Colon (tissue), 2 donors: ENCODE data around the gene IGFALS.
A peak's percentile ranks its signal among the peaks of the same experiment; 100 is the strongest.

ENCODE experiments used
- FAIRE-seq: peaks from 2 replicates; lab custom pipeline; 2012; peaks lifted over from hg19 to GRCh38; lab: Jason Lieb, UNC
- donor health status: control.
- donor health status: control.

IGFALS gene

DNA sequence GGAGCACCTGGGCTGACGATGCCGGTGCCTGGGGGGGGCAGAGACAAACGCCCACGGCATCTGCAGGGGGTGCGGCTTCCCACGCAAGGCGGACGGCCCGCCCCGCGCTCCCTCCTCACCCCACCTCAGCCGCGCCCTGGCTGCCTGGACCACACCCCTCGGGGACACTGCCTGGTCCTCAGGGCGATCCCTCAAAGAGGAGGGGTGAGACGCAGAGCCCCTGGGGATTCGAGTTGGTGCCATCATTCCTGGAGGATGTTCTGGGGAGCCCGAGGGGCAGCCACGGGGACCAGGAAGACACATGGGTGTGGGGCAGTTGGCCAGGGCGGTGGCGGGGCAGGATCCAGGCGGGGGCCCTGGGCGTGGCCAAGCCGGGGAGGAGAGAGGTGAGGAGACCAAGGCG is 3.9 kb downstream of the IGFALS start:
- FAIRE-seq: no peak

DNA sequence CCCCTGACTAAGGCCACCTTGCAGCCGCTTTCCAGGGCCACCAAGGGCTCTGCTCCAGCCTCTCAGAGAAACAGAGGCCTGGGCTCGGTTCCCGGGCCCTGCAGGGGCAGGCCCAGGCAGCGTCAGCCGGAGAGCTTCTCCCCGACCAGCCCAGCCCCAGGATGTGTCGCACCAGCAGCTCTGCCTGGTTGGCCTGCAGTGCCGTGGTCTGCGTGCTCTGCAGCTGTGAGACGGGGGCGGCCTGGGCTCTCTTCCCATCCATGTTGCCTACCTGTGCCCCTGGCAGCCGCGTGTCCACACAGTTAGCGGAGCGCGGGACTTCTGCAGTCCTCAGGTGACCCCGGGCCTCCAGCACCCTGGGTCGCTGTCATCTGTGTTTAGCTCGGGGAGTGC is 4.8 kb downstream of the IGFALS start:
- no peak for FAIRE-seq

DNA sequence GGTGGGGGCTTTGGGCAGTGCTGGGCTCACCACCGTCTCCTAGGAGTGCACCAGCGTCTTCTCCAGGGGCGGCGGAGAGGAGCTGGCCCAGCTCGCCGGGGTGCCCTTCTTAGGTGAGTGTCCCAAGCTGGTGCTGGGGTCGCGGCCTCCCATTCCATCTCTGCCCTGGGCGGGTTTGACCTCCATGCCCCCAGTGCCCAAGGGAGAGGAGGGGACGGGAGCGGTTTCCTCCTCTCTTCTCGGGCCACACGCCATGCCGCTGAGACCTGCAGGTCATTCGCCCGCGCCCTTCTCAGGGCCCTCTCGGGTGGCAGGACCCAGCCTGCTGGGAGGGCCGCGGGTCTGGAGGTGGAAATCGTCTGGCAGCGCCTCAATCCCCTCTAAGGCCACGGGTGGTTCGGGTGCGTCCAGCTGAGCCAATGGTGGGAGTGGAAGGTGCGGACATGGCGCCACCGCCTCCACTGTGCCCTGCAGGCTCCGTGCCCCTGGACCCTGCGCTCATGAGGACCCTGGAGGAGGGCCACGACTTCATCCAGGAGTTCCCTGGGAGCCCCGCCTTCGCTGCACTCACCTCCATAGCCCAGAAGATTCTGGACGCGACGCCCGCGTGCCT is 5.3 kb downstream of the IGFALS start:
- FAIRE-seq: no peak

DNA sequence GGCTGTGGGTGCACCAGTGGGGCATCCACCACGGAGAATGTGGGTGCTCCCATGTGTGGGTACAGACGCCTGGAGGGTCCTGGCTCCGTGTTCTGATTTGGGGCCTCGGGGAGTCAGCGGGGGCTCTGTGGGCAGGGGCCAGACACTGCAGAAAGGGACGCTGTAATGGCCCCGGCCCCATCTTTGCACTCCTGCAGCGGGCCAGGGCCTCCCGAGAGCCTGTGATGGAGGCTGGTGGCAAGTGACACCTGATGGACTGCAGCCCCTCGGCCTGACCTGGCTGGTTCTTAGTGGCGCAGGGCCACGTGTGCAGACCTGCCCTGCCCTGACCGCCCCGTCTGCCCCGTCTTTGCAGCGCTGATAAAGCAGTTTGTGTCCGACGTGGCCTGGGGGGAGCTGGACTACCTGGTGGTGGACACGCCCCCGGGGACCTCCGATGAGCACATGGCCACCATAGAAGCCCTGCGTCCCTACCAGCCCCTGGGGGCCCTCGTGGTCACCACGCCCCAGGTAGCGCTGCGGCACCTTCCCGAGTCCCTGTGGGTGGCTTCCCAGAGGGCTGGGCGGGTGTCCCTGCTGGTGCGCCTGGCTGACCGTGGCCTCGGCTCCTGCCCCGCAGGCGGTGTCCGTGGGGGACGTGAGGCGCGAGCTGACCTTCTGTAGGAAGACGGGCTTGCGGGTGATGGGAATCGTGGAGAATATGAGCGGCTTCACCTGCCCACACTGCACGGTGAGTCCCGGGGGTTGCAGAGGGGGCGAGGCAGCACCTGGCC is 6.0 kb downstream of the IGFALS start:
- no peak for FAIRE-seq

DNA sequence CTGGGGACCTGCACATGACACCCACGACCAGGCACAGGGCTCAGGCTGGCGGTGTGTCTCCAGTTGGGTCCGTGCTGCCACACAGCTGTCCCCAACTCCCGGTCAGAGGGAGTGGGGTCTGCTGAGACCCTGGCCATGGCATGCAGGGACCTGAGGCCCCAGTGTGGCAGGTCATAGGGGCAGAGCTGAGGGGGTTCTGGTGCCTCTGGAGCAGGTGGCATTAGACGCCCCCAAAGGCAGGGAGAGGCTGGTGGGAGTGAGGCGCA is 6.5 kb downstream of the IGFALS start:
- no peak for FAIRE-seq

DNA sequence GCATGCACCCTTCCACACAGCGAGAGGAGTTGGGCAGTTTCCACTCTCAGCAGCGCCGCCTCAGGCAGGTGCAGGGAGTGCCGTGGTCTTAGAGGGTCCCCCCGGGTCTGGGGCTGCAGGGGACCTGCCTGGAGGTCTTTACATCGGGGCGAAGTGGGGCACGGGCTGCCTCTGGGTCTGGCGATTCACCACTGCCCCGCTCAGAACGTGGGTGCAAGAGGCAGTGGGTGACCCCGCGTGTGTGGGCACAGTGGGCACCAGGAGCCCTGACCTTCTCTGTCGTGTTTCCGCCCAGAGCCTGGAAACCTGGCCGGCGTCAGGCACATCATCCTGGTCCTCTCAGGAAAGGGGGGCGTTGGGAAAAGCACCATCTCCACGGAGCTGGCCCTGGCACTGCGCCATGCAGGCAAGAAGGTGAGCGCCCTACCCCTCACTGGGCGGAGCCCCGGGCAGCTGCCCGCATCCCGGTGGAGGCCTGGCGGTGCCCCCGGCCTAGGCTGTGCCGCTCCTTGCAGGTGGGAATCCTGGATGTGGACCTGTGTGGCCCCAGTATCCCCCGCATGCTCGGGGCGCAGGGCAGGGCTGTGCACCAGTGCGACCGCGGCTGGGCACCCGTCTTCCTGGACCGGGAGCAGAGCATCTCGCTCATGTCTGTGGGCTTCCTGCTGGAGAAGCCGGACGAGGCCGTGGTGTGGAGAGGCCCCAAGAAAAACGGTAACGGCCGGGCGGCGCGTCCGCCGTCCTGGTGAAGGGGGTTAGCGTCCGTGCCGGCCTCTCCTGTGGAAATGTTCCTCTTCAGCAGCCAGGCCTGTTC is 7.1 kb downstream of the IGFALS start:
- no peak for FAIRE-seq

DNA sequence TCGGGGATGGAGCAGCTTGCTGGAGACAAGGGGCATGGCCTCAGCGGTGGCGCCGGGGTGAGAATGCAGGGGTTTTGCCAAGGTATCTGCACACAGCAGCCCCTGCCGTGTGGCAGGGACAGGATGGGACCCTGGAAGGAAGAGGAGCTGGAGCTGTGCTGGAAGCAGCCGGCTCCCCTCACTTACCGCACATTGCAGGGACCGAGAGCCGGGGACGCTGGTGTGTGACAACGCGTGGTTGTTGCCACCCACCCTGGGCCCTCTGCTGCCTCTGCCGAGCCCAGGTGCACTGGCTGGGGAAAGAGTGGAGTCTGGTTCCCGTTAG is 7.7 kb downstream of the IGFALS start:
- FAIRE-seq: no peak

DNA sequence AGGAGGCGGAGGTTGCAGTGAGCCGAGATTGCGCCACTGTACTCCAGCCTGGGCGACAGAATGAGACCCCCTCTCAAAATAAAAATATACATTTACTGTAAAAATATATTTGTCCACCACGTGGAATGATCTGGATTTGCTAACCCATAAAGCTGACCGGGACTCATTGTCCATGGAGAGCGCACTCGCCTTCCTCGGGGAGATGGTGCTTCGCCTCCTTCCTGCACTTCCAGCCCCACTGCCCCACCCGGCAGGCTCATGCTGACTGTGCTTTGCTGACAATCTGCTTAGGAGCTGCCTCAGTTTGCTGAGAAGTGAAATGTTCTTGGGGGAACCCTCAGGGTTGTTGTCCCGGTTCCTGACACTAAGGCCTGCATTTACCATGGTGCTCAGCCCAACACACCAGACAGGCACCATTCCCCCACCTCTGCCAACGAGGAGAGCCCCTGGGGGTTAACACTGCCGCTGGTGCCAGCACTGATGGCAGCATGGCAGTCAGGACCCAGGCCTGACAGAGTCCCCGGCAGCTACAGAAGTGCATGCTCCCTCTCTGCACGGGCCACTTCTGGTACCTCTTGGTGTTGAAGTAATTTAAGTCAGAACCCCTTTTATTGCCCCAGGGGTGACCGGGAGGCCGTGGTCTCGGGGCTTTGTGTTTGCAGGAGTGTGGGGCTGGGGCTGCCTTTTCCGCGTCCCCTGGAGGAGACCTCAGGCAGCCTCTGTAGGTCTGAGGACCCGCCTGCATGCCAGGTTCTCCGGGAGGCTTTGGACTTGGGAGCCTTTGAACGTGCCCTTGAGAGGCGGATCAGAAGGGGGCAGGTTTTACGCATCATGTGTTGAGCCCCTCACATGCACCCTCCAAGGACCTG is 8.3 kb downstream of the IGFALS start:
- no peak for FAIRE-seq

DNA sequence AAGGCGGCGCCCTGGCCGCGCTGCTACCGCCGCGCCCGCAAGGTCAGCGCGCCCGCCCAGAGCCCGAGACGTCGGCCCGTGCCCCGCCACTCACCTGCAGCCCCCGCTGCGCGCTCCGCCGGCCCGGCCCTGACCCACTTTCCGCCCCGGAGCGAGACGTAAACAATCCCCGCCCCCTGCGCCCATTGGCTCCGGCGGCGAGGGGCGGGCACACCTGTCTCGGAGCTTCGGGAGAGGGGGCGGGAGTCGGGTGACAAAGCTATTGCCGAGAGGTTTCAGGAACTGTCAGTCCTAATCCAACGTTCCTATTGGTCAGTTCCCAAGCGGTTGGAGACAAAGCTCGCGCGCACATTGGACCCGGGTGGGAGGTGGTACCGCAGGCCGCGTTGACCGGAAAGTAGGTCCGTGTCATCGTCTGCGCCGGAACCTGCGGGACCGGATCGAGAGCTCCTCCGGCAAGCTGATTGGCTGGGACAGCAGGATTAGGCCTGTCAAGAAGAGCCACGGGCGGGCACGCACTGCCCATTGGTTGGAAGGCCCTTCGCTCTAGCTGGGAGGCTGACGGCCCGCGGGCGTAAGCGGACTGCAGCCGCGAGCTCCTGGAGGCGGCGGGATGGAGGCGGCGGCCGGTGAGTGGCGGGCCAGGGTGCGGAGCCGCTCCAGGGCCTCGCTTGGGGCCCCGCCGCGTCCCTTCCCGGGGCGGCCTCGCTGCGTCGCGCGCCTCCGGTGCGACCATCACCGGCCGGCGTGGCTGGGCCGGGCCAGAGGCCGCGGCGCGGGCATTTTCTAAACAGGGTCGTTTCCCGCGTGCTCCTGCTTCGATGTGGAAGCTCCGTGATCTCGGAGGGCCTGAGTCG is 10.9 kb downstream of the IGFALS start, which contains the start of the genes NUBP2 and SPSB3:
NUBP2 (plus strand) TSS at position 553 of the 857 bp plus-strand sequence; CDS start at position 614, 61 bp downstream.
SPSB3 (minus strand) TSS at position 164 of the 857 bp plus-strand sequence. CDS start 1,088 bp downstream, outside the sequence.
- peak; percentile 96 for FAIRE-seq

DNA sequence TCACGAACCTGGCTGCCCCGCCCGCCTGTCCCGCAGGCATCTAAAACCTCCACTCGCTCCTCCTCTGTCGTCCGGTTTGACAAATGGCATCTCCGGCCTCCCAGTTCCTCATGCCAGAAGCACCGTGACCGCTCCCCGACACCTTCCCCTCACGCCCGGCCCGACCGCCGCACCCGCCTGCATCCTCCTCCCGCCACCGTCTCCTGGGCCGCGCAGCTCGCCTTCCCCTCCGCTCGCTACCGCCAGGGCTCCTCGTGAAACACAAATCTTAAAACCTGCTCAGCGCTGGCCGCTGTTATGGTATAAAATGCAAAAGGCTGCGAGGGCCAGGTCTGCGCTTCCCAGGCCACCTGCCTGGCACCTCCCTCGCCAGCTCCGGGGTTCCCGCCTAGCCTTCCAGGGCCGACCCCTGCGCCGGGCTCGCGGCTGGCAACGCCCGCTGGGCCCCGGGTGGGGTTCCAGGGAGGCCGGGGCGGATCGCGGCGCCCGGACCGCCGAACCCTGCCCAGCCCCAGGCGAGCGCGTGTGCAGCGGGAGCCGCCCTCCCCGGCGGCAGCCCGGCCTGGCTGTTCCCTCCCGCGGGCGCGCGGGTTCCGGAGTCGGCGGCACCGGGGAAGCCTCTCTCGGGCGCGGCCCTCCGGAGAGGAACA is 11.6 kb downstream of the IGFALS start:
- FAIRE-seq: no peak

DNA sequence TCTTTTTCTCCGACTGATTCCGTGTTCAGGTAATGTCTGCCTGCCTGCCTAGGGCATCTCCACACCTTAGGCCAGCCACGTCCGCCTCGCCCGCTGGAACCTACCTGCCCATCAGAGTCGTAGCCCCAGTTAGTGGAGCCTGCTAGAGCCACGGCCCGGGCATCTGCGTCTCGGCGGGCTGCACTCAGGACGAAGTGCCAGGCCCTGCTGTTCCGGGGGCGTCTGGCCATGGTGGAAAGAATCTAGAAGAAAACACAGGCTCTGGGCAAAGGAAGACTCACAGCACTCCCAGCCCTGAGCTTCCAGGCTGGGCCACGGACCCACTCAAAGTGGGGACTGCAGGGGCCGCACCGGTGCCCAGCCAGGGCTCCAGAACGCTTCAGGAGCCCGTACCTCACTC is 12.3 kb downstream of the IGFALS start:
- no peak for FAIRE-seq

DNA sequence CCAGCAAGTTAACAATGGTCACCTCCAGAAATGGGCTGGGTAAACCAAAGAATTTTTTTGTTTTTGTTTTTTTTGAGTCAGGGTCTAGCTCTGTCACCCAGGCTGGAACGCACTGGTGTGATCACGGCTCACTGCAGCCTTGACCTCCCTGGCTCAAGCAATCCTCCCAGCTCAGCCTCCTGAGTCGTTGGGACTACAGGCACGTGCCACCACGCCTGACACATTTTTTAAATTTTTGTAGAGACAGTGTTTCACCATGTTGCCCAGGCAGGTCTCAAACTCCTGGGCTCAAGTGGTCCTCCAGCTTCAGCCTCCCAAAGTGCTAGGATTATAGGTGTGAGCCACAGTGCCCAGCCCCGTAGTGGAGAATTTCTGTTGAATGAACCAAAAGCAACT is 12.8 kb downstream of the IGFALS start:
- no peak for FAIRE-seq

DNA sequence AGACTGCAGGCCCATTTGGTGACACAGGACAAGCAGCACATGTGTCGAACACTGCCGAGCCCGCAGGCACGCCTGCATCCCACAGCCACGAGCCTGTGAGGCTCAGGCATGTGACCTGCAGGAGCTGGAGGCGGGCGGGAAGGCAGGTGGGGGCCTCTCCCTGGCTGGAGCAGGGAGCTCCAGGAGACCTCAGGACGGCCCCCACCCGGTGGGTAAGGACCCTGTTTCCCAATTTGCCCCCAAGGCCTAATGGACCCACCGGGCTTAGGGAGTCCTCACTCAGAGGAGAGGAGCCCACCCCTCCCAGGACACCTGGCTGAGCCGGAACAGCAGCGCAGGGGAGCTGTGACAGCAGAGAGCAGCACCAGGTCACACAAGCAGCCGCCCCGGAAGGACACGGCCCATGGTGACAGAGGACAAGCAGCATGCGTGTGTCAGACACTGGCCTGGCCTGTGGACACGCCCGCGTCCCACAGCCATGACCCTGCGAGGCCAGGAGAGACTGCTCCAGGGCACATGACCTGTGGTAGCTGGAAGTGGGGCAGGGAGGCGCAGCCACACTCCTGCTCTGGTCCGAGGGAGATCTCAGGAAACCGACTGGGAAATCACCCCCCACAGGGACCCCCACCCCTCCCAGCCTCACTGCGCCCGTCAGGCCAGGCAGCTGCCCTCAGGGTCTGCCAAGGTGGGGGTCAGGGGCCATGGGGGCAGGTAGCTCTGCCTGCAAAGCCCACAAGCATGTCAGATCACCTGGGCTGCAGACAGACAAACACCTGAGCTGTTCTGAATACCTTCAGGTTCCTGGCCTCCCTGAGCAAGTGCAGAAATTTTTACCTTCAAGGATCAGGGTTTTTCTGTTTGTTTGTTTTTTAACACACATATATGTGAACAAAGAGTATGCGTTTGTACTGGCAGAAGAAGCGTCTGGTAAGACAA is 13.5 kb downstream of the IGFALS start:
- FAIRE-seq: no peak

DNA sequence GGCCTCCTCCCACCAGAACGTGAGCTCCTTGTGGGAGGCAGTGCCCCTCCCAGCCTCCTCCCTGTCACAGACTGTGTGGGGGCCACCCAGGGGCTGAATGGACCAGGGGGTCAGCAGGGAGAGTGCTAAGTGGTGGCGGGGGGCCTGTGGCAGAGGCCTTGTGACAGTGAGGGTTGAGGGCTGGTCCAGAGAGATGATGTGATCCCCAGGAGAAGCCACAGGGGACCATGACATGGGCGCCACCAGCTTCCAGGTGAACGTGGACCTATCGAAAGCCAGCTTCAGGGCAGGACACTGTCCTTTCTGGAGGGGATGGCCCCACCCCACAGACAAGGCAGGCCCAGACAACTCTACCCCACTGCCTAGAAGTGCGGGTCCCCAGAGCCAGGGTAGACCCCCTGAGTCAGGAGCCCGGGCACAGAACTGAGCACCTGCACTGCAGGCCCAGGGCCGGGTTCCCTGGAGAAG is 14.2 kb downstream of the IGFALS start:
- FAIRE-seq: no peak

DNA sequence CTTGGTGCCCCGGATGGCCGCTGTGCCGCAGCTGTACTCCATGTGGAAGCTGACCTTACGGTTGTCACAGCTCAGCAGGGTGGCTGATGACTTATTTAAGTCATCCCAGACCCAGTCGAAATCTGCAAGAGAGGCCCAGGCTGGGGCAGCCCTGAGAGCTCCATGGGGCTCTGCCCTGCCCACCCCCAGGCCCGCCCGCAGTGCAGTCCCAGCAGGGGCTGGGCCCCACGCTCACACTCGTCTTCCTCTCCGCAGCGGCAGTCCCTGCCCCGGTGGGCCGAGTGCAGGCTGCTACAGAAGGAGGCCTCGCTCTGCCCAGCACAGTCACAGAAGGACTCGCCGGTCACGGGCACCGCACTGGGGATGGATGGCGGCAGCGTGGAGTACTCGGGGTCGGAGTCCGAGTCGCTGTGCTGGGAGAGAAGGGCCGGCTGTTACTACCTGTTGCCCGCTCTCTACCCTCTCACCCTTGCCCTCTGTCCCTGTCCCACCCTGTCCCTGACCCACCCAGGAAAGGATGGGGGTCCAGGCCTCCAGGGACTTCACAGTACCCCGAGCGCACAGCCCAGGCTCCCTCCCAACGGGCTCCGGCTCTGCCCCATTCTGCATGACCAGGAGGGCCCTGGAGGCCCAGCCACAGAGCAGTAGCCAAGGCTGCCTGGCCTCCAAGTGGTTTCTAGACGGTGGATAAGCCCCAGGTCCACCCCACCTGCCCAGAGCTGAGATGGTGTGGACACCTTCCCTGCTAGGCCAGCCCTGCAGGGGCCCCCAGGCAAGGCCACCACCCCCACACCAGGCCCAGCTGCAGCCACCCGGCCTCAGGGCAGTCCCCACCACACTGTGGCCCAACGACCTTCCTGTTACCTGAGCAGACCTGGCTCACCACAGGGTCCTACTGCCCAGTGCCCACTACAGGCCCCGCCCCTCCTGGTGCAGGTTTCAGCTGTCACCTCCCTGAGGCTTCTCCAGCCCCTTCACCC is 15.0 kb downstream of the IGFALS start:
- FAIRE-seq: no peak

DNA sequence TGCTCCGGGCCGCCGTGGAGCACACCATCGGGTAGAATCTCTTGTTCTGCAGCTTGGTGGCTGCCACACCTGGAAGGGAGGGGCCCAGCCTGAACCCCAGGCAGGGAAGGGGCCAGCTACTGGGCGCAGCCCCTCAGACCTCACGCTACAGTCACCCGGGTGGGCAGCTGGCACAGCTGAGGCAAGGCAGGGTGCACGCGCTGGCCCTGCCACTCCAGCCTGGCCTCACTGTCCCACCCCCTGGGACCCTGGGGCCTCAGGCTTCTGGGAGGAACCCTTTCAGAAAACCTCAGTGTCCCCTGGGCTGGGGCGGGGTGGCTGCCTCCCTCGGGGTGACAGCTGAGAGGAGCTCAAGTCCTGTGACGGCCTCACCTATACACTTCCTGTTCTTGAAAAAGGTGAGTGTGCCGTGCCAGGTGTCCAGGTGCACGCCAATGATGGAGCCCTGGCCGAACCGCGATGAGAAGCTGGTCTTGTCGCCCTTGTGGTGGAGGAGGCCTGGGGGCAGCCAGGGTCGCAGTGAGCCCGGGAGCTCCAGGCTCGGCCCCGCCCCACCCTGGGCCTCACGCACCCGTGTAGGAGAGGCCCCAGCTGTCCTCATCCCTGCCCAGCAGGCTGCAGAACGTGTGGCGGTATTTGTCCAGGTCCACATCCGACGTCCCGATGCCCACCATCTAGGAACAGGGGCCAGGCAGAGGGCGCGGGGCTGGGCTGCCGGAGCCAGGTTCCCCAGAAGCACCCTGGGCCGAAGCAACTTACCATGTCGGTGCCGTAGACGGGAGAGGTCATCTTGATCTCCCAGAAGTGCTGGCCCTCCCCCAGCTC is 15.9 kb downstream of the IGFALS start:
- FAIRE-seq: no peak

DNA sequence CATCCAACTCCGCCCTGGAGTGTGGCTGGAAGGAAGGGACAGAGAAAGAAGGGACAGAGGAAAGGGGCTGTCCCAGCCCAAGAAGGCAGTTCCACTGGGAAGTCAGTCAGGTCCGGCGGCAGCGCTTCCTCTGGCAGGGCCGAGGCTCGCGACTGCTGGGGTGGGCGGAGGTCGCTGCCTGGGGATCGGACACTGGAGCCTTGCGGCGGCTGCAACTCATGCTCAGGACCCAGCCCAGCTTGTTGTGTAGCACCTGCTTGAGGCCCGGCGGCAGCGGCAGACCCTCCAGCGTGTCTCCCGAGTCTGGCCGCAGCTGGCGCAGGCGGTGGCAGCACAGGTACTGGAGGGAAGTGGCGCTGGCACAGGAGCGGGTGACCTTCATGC is 16.5 kb downstream of the IGFALS start:
- FAIRE-seq: no peak

DNA sequence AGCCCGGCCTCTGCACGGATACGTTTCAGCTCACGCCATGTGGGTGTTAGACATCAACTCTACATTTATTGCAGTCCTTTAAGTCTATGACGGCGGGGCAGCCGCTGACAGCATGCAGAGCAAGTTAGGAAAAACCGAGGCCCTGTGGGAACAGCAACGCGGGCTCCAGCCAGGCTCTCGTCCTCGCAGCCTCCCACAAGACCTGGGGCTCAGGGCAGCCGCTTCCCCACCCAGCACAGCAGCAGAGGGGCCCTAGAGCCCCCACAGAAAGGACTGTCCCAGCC is 16.9 kb downstream of the IGFALS start:
- FAIRE-seq: no peak
